Muscle of leg (tissue), 16 donors: ENCODE measurements around the gene PERP. TPM values are rescaled to one million over a fixed set of nuclear protein-coding genes. Genes with fewer than 3 reads are reported as not detected.
A peak's percentile ranks its signal among the peaks of the same experiment; 100 is the strongest.

ENCODE experiments used
- DNase-seq: peaks from one replicate; pipeline ENCODE4 v3.0.0; 2013
- H3K27ac ChIP-seq: one replicate; pipeline ENCODE4 v1.5.1; 2013; ENCODE audit warnings: mild to moderate bottlenecking, low read length, control low read depth
- H3K27me3 ChIP-seq: one replicate; pipeline ENCODE4 v1.6.1; 2013; ENCODE audit warnings: low read length; ENCODE audit not compliant: control insufficient read depth, insufficient read depth
- H3K36me3 ChIP-seq: one replicate; pipeline ENCODE4 v1.6.1; 2013; ENCODE audit warnings: low read length; ENCODE audit not compliant: control insufficient read depth, insufficient read depth
- H3K4me1 ChIP-seq: one replicate; pipeline ENCODE4 v1.6.1; 2013; ENCODE audit warnings: low read length; ENCODE audit not compliant: control insufficient read depth, insufficient read depth
- H3K4me3 ChIP-seq: one replicate; pipeline ENCODE4 v1.5.1; 2013; ENCODE audit warnings: low read length, control low read depth
- H3K9me3 ChIP-seq: replicated peaks from 2 replicates; pipeline ENCODE4 v1.6.1; 2013; ENCODE audit warnings: low read depth, low read length; ENCODE audit not compliant: control insufficient read depth
- WGBS: methylation state at CpG from one replicate; pipeline ENCODE4 v1.1.5; 2013; ENCODE audit warnings: missing lambda C conversion rate; ENCODE audit not compliant: insufficient coverage; 5-methylcytosine and 5-hydroxymethylcytosine counted together
- long read RNA-seq, 11 donors: transcript quantifications; one replicate each; lab custom pipeline, GENCODE V29; 2026
- polyA plus RNA-seq, 8 donors: library from polyadenylated mRNA; unstranded; fragments of 120-200 nt; gene quantifications; one replicate each; pipeline versions ENCODE4 v1.2.1 to v1.2.3, GENCODE V29; 2013; ENCODE audit warnings: inconsistent platforms in 1 of 8, low replicate concordance in 1 of 8; ENCODE audit not compliant: insufficient read length in 8 of 8, insufficient read depth in 1 of 8
- total RNA-seq: library from RNA; stranded (reverse); fragments of 120-200 nt; gene quantifications from one replicate; pipeline ENCODE4 v1.2.4, GENCODE V29; 2013

Gene PERP
- total RNA-seq (1.1 TPM), polyA plus RNA-seq (10 to 100 TPM in 1 of 8 donors, 1 to 10 TPM in 4, under 1 TPM in 3; 0.44 to 28.8 (median 1.6) TPM)
- long read RNA-seq, donor 1, result 0 reads
- long read RNA-seq, donor 2, full-length matches to known transcripts, result 14 of 14 reads
- long read RNA-seq, donor 2, partial matches to known transcripts, result 0 of 14 reads
- long read RNA-seq, donor 2, other reads (novel, unspliced or antisense), result 0 of 14 reads
- long read RNA-seq, donor 3, full-length matches to known transcripts, result 2 of 2 reads
- long read RNA-seq, donor 3, partial matches to known transcripts, result 0 of 2 reads
- long read RNA-seq, donor 3, other reads (novel, unspliced or antisense), result 0 of 2 reads
- long read RNA-seq, donor 4, full-length matches to known transcripts, result 1 of 1 reads
- long read RNA-seq, donor 4, partial matches to known transcripts, result 0 of 1 reads
- long read RNA-seq, donor 4, other reads (novel, unspliced or antisense), result 0 of 1 reads
- long read RNA-seq, donor 5, full-length matches to known transcripts, result 9 of 9 reads
- long read RNA-seq, donor 5, partial matches to known transcripts, result 0 of 9 reads
- long read RNA-seq, donor 5, other reads (novel, unspliced or antisense), result 0 of 9 reads
- long read RNA-seq, donor 6, result 0 reads
- long read RNA-seq, donor 7, full-length matches to known transcripts, result 1 of 1 reads
- long read RNA-seq, donor 7, partial matches to known transcripts, result 0 of 1 reads
- long read RNA-seq, donor 7, other reads (novel, unspliced or antisense), result 0 of 1 reads
- long read RNA-seq, donor 8, result 0 reads
- long read RNA-seq, donor 9, full-length matches to known transcripts, result 1 of 1 reads
- long read RNA-seq, donor 9, partial matches to known transcripts, result 0 of 1 reads
- long read RNA-seq, donor 9, other reads (novel, unspliced or antisense), result 0 of 1 reads
- long read RNA-seq, donor 10, full-length matches to known transcripts, result 1 of 1 reads
- long read RNA-seq, donor 10, partial matches to known transcripts, result 0 of 1 reads
- long read RNA-seq, donor 10, other reads (novel, unspliced or antisense), result 0 of 1 reads
- long read RNA-seq, donor 11, full-length matches to known transcripts, result 2 of 2 reads
- long read RNA-seq, donor 11, partial matches to known transcripts, result 0 of 2 reads
- long read RNA-seq, donor 11, other reads (novel, unspliced or antisense), result 0 of 2 reads

GRCh38 chr6:138107078-138107751 is at the start of gene PERP:
Gene PERP, minus strand, starts transcription at chr6:138107419. Its CDS starts 79 bp downstream, at chr6:138107340.
- no peak within 1 kb of the TSS for H3K27ac ChIP-seq
- DNase-seq, result peak; percentile 41

DNA sequence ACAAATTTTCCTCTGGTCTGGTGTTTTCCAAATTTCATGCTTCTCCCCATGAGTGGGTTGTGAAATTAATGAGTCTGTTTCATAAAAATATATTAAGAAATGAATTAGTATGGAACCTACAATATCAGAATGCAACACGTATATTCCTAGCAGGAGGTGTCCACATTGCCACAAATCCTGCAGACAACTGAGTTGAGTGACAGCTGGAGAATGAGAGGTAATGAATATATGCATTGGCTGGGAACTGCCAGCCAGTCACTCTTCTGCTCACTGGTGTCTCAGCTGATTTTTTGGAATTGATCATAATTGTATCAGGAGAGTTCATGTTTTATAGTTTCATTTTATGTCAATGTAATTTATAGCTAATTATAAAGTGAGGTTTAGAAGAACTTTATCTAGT is 48.2 kb upstream of the PERP start:
- no CpG with 5 or more reads among the region's 1 CpG for WGBS

More at GRCh38 chr6:138107078-138107751, at the start of gene PERP:
- Histone ChIP-seq H3K4me1 (peaks cover 7% of the 10 kb centered on the region), H3K27me3 (peaks cover 30% of the 10 kb centered on the region), H3K36me3 (no peaks in the 10 kb centered on the region), H3K9me3 (no peaks in the 10 kb centered on the region), H3K4me3 (peak within 1 kb of the TSS; percentile 41)
- WGBS, result under 1% methylated on average over 82 of the region's 83 CpGs

DNA sequence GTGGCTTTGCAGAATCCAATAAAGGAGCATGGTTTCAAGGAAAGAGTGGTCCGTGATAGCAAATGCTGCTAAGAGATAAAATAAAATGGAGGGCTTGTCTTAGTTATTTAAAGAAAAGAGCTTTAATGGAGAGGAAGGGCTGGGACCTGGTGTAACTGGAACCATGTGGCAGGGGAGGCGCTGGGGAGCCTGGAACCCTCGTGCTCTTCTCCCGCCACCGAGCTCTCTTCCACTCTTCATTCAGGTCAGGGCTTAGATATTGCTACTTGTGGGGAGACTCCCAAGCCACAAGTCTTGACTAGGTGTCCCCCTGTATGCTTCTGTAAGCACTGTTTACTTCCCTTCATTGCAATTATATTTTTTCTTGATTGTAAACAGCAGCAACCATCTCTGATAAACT is 39.3 kb upstream of the PERP start:
- Histone ChIP-seq H3K27ac (no peak overlapping the region), H3K4me1 (no peaks in the 10 kb centered on the region), H3K9me3 (no peaks in the 10 kb centered on the region), H3K27me3 (peaks cover 2% of the 10 kb centered on the region), H3K4me3 (no peak overlapping the region), H3K36me3 (no peaks in the 10 kb centered on the region)
- no peak for DNase-seq
- WGBS, result 53% methylated on average over 3 of the region's 5 CpGs

More for the DNA sequence above, 48.2 kb upstream of the PERP start:
- no peaks in the 10 kb centered on the region for H3K4me1 ChIP-seq
- no peaks in the 10 kb centered on the region for H3K36me3 ChIP-seq
- H3K4me3 ChIP-seq, result no peak overlapping the region
- H3K27me3 ChIP-seq, result peaks cover 10% of the 10 kb centered on the region
- no peaks in the 10 kb centered on the region for H3K9me3 ChIP-seq
- no peak overlapping the region for H3K27ac ChIP-seq
- no peak for DNase-seq

- Histone ChIP-seq H3K27ac (no peak overlapping the region), H3K4me3 (no peak overlapping the region), H3K27me3 (peaks cover 2% of the 10 kb centered on the region), H3K4me1 (no peaks in the 10 kb centered on the region), H3K9me3 (no peaks in the 10 kb centered on the region), H3K36me3 (no peaks in the 10 kb centered on the region)
- DNase-seq, result no peak
- WGBS, result no CpG with 5 or more reads among the region's 3 CpGs
These were observed 38.2 kb upstream of the PERP start for GRCh38 chr6:138145402-138145801.

GRCh38 chr6:138142806-138143205 is 35.6 kb upstream of the PERP start:
- Histone ChIP-seq H3K9me3 (no peaks in the 10 kb centered on the region), H3K36me3 (no peaks in the 10 kb centered on the region), H3K4me1 (no peaks in the 10 kb centered on the region), H3K4me3 (no peak overlapping the region), H3K27ac (no peak overlapping the region), H3K27me3 (peaks cover 2% of the 10 kb centered on the region)
- 86% methylated on average over 1 of the region's 4 CpGs for WGBS
- no peak for DNase-seq

DNA sequence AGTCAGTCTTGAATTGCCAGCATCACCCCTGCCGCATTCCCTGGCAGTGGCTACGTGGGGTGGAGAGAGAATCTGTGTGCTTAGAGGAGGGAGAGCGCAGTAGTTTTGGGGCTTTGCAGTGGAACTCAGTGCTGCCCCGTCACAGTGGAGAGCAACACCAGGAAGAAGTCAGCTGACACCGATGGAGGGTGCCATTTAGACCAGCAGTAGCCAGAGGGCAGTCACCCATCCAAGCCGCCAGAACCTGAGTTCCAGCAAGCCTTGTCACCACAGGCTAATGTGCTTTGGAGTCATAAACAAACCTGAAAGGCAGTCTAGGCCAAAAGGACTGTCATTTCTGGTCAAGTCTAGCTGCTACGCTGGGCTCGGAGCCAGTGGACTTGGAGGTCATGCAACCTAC is 22.0 kb upstream of the PERP start:
- no peak for DNase-seq
- WGBS, result 71% methylated on average over 6 of the region's 8 CpGs
- no peaks in the 10 kb centered on the region for H3K27me3 ChIP-seq

GRCh38 chr6:138128096-138128495 is 20.9 kb upstream of the PERP start:
- no peak overlapping the region for H3K27ac ChIP-seq
- H3K27me3 ChIP-seq, result no peaks in the 10 kb centered on the region
- H3K36me3 ChIP-seq, result no peaks in the 10 kb centered on the region

More for the DNA sequence above, 22.0 kb upstream of the PERP start:
- no peak overlapping the region for H3K4me3 ChIP-seq
- H3K27ac ChIP-seq, result no peak overlapping the region
- no peaks in the 10 kb centered on the region for H3K36me3 ChIP-seq
- no peaks in the 10 kb centered on the region for H3K9me3 ChIP-seq
- no peaks in the 10 kb centered on the region for H3K4me1 ChIP-seq

GRCh38 chr6:138124096-138124495 is 16.9 kb upstream of the PERP start:
- no CpG with 5 or more reads among the region's 4 CpGs for WGBS
- DNase-seq, result no peak
- H3K9me3 ChIP-seq, result no peaks in the 10 kb centered on the region
- H3K27ac ChIP-seq, result no peak overlapping the region
- H3K4me1 ChIP-seq, result no peaks in the 10 kb centered on the region
- no peaks in the 10 kb centered on the region for H3K36me3 ChIP-seq
- H3K27me3 ChIP-seq, result no peaks in the 10 kb centered on the region
- no peak overlapping the region for H3K4me3 ChIP-seq

More at GRCh38 chr6:138128096-138128495, 20.9 kb upstream of the PERP start:
- no peaks in the 10 kb centered on the region for H3K9me3 ChIP-seq
- H3K4me1 ChIP-seq, result no peaks in the 10 kb centered on the region
- DNase-seq, result no peak
- no CpG with 5 or more reads among the region's 3 CpGs for WGBS
- no peak overlapping the region for H3K4me3 ChIP-seq

DNA sequence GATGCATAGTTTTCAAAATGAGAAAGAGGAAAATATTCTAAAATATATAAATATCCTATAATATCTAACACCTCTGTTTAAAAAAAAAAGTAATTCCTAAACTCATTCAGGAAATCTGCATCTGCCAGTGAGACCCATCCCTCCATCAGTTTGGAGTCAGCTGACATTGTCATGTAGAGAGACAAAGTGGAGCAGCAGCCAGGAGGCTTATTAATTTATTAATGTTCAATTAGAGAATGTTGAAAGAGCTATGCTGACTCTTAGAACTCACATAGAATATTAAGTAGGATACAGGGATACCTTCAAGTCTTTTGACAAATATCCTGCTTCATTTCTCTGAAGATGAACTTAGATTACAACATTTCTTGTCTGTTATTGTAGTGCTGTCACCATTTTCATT is 12.8 kb upstream of the PERP start:
- Histone ChIP-seq H3K4me1 (peaks cover 6% of the 10 kb centered on the region), H3K27ac (no peak overlapping the region), H3K4me3 (no peak overlapping the region), H3K36me3 (no peaks in the 10 kb centered on the region), H3K9me3 (no peaks in the 10 kb centered on the region), H3K27me3 (peaks cover 2% of the 10 kb centered on the region)
- no peak for DNase-seq
